ES-I3 (cell line): ENCODE results near the gene KLHL12.
"Not testable (repeated sequence)": the region's sequence is repeated elsewhere in the genome, so short reads cannot be mapped to it uniquely, and the experiment has no call there.

Experiments used
- H3K36me3 ChIP-seq: 2 replicates; pipeline ENCODE4 v1.6.1; 2013; ENCODE audit warnings: mild to moderate bottlenecking, low read length, control low read depth, moderate library complexity; ENCODE audit not compliant: insufficient read depth
- H3K4me1 ChIP-seq: 2 replicates; pipeline ENCODE4 v1.6.1; 2013; ENCODE audit warnings: mild to moderate bottlenecking, control low read depth, low read length; ENCODE audit not compliant: insufficient read depth
- H3K9ac ChIP-seq: 2 replicates; pipeline ENCODE4 v1.6.1; 2013; ENCODE audit warnings: low read depth, mild to moderate bottlenecking, low read length, moderate library complexity
- H3K9me3 ChIP-seq: 2 replicates; pipeline ENCODE4 v1.6.1; 2013; ENCODE audit warnings: mild to moderate bottlenecking, low read length, moderate library complexity; ENCODE audit not compliant: control insufficient read depth, insufficient read depth

Gene KLHL12

DNA sequence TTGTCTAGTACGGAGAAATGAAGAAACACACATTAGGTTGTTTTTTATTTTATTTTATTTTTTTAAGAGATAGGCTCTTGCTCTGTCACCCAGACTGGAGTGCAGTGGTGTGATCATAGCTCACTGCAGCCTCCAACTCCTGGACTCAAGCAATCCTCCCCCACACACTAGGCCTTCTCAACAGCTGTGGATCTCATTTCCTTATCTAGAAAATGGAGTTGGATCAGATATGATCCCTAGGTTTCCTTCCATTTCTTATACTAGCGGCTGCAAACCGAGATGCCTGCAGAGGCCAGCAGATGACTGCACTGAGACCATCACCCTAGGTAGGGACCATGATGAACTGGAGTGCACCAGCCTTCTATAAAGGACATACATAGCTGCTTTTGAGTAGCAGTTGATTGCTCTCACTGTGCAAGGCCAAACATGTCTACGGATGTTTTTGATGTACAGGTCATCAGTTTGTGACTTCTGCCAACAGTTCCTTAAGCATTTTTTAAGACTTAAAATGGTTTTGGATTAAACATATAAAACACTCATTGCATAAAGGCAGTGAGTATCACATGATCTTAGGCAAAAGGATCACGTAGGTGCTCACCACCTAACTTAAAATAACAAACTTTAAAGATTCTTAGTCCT is 11.4 kb upstream of the KLHL12 start:
- no peaks in the 10 kb centered on the region for H3K9me3 ChIP-seq
- H3K36me3 ChIP-seq = peaks cover 12% of the 10 kb centered on the region
- H3K4me1 ChIP-seq = no peaks in the 10 kb centered on the region
- no peak overlapping the region for H3K9ac ChIP-seq

DNA sequence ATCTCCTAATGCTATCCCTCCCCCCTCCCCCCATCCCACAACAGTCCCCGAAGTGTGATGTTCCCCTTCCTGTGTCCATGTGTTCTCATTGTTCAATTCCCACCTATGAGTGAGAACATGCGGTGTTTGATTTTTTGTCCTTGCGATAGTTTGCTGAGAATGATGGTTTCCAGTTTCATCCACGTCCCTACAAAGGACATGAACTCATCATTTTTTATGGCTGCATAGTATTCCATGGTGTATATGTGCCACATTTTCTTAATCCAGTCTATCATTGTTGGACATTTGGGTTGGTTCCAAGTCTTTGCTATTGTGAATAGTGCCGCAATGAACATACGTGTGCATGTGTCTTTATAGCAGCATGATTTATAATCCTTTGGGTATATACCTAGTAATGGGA is 9.4 kb upstream of the KLHL12 start:
- not testable (repeated sequence) for H3K9me3 ChIP-seq, H3K9ac ChIP-seq, H3K4me1 ChIP-seq, H3K36me3 ChIP-seq

DNA sequence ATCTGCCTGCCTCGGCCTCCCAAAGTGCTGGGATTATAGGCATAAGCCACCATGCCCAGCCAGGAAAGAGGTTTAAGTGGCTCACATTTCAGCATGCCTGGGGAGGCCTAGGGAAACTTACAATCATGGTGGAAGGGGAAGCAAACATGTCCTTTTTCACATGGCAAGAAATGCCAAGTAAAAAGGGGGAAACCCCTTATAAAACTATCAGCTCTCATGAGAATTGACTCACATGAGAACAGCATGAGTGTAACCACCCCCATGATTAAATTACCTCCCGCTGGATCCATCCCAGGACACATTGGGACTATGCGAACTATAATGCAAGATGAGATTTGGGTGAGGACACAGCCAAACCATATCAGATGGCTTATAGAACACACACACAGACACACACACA is 8.8 kb upstream of the KLHL12 start:
- no peaks in the 10 kb centered on the region for H3K4me1 ChIP-seq

DNA sequence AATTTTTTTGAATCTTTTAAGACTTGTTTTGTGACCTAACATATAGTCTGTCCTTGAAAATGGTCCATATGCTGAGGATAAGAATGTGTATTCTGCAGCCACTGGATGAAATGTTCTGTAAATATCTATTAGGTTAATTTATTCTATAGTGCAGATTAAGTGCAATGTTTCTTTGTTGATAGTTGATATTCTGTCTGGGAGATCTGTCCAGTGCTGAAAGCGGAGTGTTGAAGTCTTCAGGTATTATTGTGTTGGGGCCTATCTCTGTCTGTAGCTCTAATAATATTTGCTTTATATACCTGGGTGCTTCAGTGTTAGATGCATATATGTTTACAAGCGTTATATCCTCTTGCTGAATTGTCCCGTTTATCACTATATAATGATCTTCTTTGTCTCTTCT is 7.7 kb upstream of the KLHL12 start:
- H3K36me3 ChIP-seq = no peaks in the 10 kb centered on the region
- no peaks in the 10 kb centered on the region for H3K4me1 ChIP-seq
- no peaks in the 10 kb centered on the region for H3K9me3 ChIP-seq
- no peak overlapping the region for H3K9ac ChIP-seq

More for the DNA sequence above, 8.8 kb upstream of the KLHL12 start:
- Histone ChIP-seq H3K36me3 (no peaks in the 10 kb centered on the region), H3K9ac (no peak overlapping the region), H3K9me3 (no peaks in the 10 kb centered on the region)

DNA sequence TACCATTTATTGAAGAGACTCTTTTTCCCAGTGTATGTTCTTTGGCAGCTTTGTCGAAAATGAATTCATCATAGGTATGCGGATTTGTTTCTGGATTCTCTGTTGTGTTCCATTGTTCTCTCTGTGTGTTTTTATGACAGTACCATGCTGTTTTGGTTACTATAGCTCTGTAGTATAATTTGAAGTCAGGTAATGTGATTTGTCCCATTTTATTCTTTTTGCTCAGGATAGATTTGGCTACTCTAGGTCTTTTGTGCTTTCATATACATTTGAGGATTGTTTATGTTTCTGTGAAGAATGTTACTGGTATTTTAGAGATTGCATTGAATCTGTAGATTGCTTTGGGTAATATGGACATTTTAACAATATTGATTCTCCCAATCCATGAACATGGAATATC is 5.4 kb upstream of the KLHL12 start:
- no peaks in the 10 kb centered on the region for H3K36me3 ChIP-seq
- H3K4me1 ChIP-seq = no peaks in the 10 kb centered on the region
- H3K9me3 ChIP-seq = no peaks in the 10 kb centered on the region
- no peak overlapping the region for H3K9ac ChIP-seq

- Histone ChIP-seq H3K36me3 (no peaks in the 10 kb centered on the region), H3K9ac (no peak overlapping the region)
Measured at GRCh38 chr1:202923533-202923932, 3.5 kb downstream of the KLHL12 start.

GRCh38 chr1:202919615-202920014 is 7.4 kb downstream of the KLHL12 start:
- peaks cover 13% of the 10 kb centered on the region for H3K36me3 ChIP-seq
- H3K4me1 ChIP-seq = no peaks in the 10 kb centered on the region
- H3K9ac ChIP-seq = no peak overlapping the region
- H3K9me3 ChIP-seq = no peaks in the 10 kb centered on the region

More at GRCh38 chr1:202923533-202923932, 3.5 kb downstream of the KLHL12 start:
- no peaks in the 10 kb centered on the region for H3K4me1 ChIP-seq
- H3K9me3 ChIP-seq = no peaks in the 10 kb centered on the region

DNA sequence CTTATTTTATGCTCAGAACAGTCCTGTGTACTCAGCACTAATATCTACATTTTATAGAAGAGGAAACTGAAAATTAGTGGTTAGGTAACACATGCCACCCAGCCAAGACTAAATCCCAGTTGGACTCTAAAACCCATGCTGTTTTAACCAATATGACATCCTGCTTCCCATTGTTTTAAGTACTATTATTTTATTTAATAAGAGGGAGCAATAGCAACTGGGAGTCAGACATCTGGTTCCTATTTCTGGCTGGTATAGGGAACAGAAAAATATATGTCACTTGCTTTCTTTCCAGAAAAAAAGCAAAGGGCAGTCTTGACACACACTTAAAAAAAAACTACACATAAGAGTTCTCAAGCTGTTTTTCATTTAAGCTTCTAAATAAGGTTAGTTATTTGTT is 11.9 kb downstream of the KLHL12 start:
- H3K9ac ChIP-seq = no peak overlapping the region
- no peaks in the 10 kb centered on the region for H3K9me3 ChIP-seq
- H3K36me3 ChIP-seq = peaks cover 19% of the 10 kb centered on the region
- H3K4me1 ChIP-seq = no peaks in the 10 kb centered on the region

DNA sequence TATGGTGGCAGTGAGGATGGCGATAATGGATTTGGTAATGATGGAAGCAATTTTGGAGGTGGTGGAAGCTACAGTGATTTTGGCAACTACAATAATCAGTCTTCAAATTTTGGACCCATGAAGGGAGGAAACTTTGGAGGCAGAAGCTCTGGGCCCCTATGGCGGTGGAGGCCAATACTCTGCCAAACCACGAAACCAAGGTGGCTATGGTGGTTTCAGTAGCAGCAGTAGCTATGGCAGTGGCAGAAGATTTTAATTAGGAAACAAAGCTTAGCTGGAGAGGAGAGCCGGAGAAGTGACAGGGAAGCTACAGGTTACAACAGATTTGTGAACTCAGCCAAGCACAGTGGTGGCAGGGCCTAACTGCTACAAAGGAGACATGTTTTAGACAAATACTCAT is 14.6 kb downstream of the KLHL12 start:
- H3K4me1 ChIP-seq, H3K9ac ChIP-seq, H3K9me3 ChIP-seq: not testable (repeated sequence)
- H3K36me3 ChIP-seq = peaks cover 18% of the 10 kb centered on the region

- H3K36me3 ChIP-seq = peaks cover 14% of the 10 kb centered on the region; the same call in 1 of the 2 replicates
- no peaks in the 10 kb centered on the region for H3K4me1 ChIP-seq
- H3K9ac ChIP-seq = no peak overlapping the region
- H3K9me3 ChIP-seq = no peaks in the 10 kb centered on the region
Measured at GRCh38 chr1:202909494-202909893, 17.5 kb downstream of the KLHL12 start.

- H3K9ac ChIP-seq = no peak overlapping the region
- H3K4me1 ChIP-seq = no peaks in the 10 kb centered on the region
- H3K36me3 ChIP-seq = peaks cover 12% of the 10 kb centered on the region; the same call in 1 of the 2 replicates
- no peaks in the 10 kb centered on the region for H3K9me3 ChIP-seq
Measured at GRCh38 chr1:202908998-202909397, 18.0 kb downstream of the KLHL12 start.

GRCh38 chr1:202905331-202905730 is 21.7 kb downstream of the KLHL12 start:
- Histone ChIP-seq H3K9me3 (no peaks in the 10 kb centered on the region), H3K9ac (no peak overlapping the region), H3K4me1 (no peaks in the 10 kb centered on the region), H3K36me3 (peaks cover 9% of the 10 kb centered on the region; the same call in 1 of the 2 replicates)

GRCh38 chr1:202903808-202904207 is 23.2 kb downstream of the KLHL12 start:
- not testable (repeated sequence) for H3K36me3 ChIP-seq, H3K9me3 ChIP-seq, H3K9ac ChIP-seq, H3K4me1 ChIP-seq

DNA sequence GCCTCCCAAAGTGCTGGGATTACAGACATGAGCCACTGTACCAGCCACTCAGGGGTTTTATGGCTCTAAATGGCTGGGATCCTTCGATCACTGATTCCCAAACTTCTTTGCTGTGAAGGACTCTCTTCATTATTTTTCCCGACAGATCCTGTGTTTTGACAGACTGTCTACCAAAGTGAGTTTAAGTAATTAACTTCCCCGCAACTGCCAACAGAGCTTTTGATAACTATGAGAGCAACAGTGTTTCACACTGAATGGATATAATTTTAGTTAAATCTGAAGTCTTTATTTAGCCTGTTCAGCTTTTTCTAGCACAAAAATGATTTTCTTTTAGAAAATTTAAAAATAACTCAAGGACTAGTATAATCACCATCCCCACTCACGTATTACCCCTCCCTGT is 25.5 kb downstream of the KLHL12 start:
- H3K9me3 ChIP-seq = no peaks in the 10 kb centered on the region
- H3K4me1 ChIP-seq = no peaks in the 10 kb centered on the region
- peaks cover 7% of the 10 kb centered on the region for H3K36me3 ChIP-seq
- no peak overlapping the region for H3K9ac ChIP-seq

DNA sequence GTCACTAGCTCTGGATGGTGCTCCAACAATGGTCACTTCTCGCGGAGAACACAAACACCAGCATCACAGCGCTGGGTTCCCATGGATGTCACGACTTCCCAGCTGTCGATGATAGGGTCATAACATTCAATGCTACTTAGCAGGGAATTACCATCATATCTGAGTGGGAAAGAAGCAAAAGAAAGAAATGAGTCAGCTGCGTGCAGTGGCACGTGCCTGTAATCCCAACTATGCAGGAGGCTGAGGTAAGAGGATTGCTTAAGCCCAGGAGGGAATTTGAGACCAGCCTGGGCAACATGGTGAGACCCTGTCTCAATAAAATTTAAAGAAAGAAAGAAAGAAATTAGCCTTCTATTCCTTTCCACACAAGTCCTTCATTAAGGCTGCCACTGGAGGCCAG is 34.5 kb downstream of the KLHL12 start:
- H3K9ac ChIP-seq = no peak overlapping the region
- no peaks in the 10 kb centered on the region for H3K4me1 ChIP-seq
- no peaks in the 10 kb centered on the region for H3K9me3 ChIP-seq
- peaks cover 14% of the 10 kb centered on the region for H3K36me3 ChIP-seq

DNA sequence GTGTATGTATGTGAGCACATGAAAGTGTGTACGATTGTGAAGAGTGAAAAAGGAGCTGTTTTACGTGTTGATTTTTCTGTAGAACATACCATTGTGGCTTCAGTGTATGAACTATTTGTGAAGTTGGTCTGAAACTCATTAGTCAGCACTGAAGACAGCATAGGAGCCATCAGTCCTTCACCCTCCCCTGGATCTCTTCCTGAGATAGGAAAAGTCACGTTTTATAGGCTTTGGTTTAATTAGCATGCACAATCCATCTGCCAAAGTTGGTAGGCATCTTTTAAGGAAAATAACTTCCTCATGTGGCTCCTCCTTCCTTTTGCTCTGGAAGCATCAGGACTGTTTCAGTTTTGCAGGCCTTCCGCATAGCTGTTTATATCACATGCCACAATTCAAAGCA is 36.6 kb downstream of the KLHL12 start:
- H3K9ac ChIP-seq = no peak overlapping the region
- H3K9me3 ChIP-seq = no peaks in the 10 kb centered on the region
- H3K4me1 ChIP-seq = peaks cover 6% of the 10 kb centered on the region; the same call in 1 of the 2 replicates
- peaks cover 8% of the 10 kb centered on the region for H3K36me3 ChIP-seq
